Neutrophil (primary cell): ENCODE results near the gene C22orf23.

Source experiments
- H3K27ac ChIP-seq: fragments of 200-600 bp; sonication (generic); 2 replicates; pipeline ENCODE4 v1.5.1; 2016; ENCODE audit warnings: mild to moderate bottlenecking, moderate library complexity
- H3K27me3 ChIP-seq: fragments of 200-600 bp; sonication (generic); 2 replicates; pipeline ENCODE4 v1.6.0; 2016; ENCODE audit warnings: mild to moderate bottlenecking
- H3K36me3 ChIP-seq: fragments of 200-600 bp; sonication (generic); 2 replicates; pipeline ENCODE4 v1.5.1; 2017
- H3K4me1 ChIP-seq, 2 experiments: fragments of 200-600 bp in 1 of 2; sonication (generic) in 1 of 2; 1 replicate in 1 of 2; 2 replicates in 1 of 2; pipeline versions ENCODE4 v1.5.1 to v1.6.1; 2013 to 2016; ENCODE audit warnings: low read depth in 1 of 2, low read length in 1 of 2, mild to moderate bottlenecking in 1 of 2, moderate library complexity in 1 of 2; ENCODE audit not compliant: control insufficient read depth in 1 of 2, insufficient read depth in 1 of 2
- H3K4me3 ChIP-seq, 2 experiments: fragments of 200-600 bp in 1 of 2; sonication (generic) in 1 of 2; 1 replicate in 1 of 2; 2 replicates in 1 of 2; pipeline ENCODE4 v1.5.1; 2013 to 2016; ENCODE audit warnings: low read depth in 1 of 2, low read length in 1 of 2, mild to moderate bottlenecking in 1 of 2, moderate library complexity in 1 of 2
- H3K9me3 ChIP-seq: fragments of 200-600 bp; sonication (generic); 2 replicates; pipeline ENCODE4 v1.5.1; 2016
- TF ChIP-seq, protein P1 (sequence below): fragments of 200-600 bp; sonication (generic); IDR thresholded peaks from 2 replicates; pipeline ENCODE4 v1.5.1; 2016; ENCODE audit warnings: antibody characterized with exemption

C22orf23 gene

GRCh38 chr22:37953437-37954179 is at the start of gene C22orf23, which contains the start of gene POLR2F:
TSS of gene C22orf23 (minus strand) at chr22:37953601. CDS start at chr22:37953149, 452 bp downstream.
TSS of gene POLR2F (plus strand) at chr22:37953699. CDS start at chr22:37953788, 89 bp downstream.
- TF ChIP-seq, protein P1, sequence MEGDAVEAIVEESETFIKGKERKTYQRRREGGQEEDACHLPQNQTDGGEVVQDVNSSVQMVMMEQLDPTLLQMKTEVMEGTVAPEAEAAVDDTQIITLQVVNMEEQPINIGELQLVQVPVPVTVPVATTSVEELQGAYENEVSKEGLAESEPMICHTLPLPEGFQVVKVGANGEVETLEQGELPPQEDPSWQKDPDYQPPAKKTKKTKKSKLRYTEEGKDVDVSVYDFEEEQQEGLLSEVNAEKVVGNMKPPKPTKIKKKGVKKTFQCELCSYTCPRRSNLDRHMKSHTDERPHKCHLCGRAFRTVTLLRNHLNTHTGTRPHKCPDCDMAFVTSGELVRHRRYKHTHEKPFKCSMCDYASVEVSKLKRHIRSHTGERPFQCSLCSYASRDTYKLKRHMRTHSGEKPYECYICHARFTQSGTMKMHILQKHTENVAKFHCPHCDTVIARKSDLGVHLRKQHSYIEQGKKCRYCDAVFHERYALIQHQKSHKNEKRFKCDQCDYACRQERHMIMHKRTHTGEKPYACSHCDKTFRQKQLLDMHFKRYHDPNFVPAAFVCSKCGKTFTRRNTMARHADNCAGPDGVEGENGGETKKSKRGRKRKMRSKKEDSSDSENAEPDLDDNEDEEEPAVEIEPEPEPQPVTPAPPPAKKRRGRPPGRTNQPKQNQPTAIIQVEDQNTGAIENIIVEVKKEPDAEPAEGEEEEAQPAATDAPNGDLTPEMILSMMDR: no peak
- peak within 1 kb of the TSS; percentile 78 to 83 for H3K4me3 ChIP-seq
- peaks cover 20% of the 10 kb centered on the region for H3K36me3 ChIP-seq
- H3K9me3 ChIP-seq: no peaks in the 10 kb centered on the region
- peaks cover 26% of the 10 kb centered on the region for H3K27me3 ChIP-seq
- H3K27ac ChIP-seq: peak within 1 kb of the TSS; percentile 63
- H3K4me1 ChIP-seq: peaks cover 23 to 24% of the 10 kb centered on the region in 2 experiments

- Histone ChIP-seq H3K9me3 (no peaks in the 10 kb centered on the region), H3K27ac (no peak overlapping the region), H3K4me3 (no peak overlapping the region), H3K4me1 (no peaks in the 10 kb centered on the region), H3K27me3 (no peaks in the 10 kb centered on the region), H3K36me3 (no peaks in the 10 kb centered on the region)
- TF ChIP-seq, protein P1: no peak
Observed at GRCh38 chr22:37999640-38000272, 46.4 kb upstream of the C22orf23 start.

- Histone ChIP-seq H3K36me3 (no peaks in the 10 kb centered on the region), H3K9me3 (no peaks in the 10 kb centered on the region), H3K4me1 (no peaks in the 10 kb centered on the region), H3K27ac (no peak overlapping the region), H3K4me3 (no peak overlapping the region), H3K27me3 (no peaks in the 10 kb centered on the region)
- TF ChIP-seq, protein P1: no peak
Observed at GRCh38 chr22:37999236-37999635, 45.8 kb upstream of the C22orf23 start.

GRCh38 chr22:37998543-37998942 is 45.1 kb upstream of the C22orf23 start:
- Histone ChIP-seq H3K27ac (no peak overlapping the region), H3K36me3 (no peaks in the 10 kb centered on the region), H3K27me3 (no peaks in the 10 kb centered on the region), H3K4me3 (no peak overlapping the region), H3K9me3 (no peaks in the 10 kb centered on the region), H3K4me1 (no peaks in the 10 kb centered on the region)
- TF ChIP-seq, protein P1: no peak

- Histone ChIP-seq H3K4me3 (no peak overlapping the region), H3K36me3 (no peaks in the 10 kb centered on the region), H3K4me1 (no peaks in the 10 kb centered on the region), H3K9me3 (no peaks in the 10 kb centered on the region), H3K27ac (no peak overlapping the region), H3K27me3 (no peaks in the 10 kb centered on the region)
- TF ChIP-seq, protein P1: no peak
Observed at GRCh38 chr22:37996515-37997246, 43.3 kb upstream of the C22orf23 start.
